Measurements from ENCODE around the gene RBM10. TPM values are rescaled to one million over a fixed set of nuclear protein-coding genes. Genes with fewer than 3 reads are reported as not detected.

Gene RBM10
- total RNA-seq, 2 donors from 2014 or later, result 30.6 to 35.7 TPM

DNA sequence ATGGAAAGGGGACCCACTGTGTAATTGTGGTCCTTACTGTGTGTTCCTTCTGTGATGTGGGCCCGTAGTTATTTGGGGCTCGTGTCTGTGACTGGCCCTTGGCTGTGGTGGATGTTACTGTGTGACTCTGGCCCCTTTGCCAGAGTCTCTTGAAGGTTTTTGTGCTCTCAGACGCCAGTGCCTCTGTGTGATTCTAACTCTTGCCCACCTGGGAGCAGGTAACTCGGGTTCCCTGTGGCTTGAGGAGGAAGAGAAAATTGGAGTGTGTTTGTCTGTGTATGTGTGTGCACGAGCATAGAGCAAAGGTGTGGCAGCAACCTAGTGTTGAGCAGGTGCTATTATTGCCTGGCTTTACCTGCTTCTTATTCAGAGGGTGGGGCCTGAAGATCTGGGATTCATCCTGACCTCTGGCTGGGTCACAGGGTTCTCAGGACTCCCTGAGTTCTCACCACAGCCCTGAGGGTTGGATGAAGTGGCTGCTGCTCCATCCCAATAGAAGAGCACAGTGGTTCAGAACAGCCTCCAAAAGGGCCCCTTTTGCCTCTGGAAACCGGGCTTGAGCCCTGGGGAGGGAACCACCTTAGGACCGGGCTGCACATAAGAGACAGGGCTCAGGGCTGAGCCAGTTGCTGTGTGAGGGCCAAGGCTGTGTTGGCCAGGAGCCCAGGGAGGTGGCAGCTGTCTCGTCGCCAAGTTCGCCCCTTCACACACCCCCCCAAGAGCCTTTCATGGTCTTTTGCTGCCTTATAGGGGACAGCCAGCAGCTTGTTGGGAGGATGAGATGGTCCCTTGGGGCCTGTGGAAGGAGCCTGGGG lies 1.3 kb downstream of the RBM10 start:
- ATAC-seq (peak; percentile 60), DNase-seq (peak; percentile 27 to 53)
- intact Hi-C loops (cut with DNase I, micrococcal nuclease), result no loop called here

- DNase-seq (no peak), ATAC-seq (no peak)
- intact Hi-C loops (cut with DNase I, micrococcal nuclease), result no loop called here
These were observed 2.2 kb downstream of the RBM10 start for GRCh38 chrX:47146936-47147859.

DNA sequence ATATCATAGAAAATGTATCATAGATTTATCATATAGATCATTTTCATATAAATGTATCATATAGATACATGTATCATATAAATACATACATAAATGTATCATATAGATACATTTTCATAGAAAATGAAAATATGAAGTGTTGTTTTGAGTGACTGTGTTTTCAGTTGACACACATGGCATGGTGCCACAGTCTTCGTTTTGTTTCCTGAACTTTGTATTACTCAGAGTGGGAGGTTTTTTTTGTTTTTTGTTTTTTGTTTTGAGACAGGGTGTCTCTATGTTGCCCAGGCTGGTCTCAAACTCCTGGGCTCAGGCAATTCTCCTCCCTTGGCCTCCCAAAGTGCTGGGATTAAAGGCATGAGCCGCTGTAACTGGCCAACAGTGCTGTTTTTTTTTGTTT lies 3.9 kb downstream of the RBM10 start:
- intact Hi-C loops (cut with DNase I, micrococcal nuclease), result no loop called here
- DNase-seq (no peak), ATAC-seq (no peak)

GRCh38 chrX:47151435-47151834 lies 6.4 kb downstream of the RBM10 start:
- DNase-seq (no peak), ATAC-seq (no peak)
- intact Hi-C loops (cut with DNase I, micrococcal nuclease), result no loop called here

DNA sequence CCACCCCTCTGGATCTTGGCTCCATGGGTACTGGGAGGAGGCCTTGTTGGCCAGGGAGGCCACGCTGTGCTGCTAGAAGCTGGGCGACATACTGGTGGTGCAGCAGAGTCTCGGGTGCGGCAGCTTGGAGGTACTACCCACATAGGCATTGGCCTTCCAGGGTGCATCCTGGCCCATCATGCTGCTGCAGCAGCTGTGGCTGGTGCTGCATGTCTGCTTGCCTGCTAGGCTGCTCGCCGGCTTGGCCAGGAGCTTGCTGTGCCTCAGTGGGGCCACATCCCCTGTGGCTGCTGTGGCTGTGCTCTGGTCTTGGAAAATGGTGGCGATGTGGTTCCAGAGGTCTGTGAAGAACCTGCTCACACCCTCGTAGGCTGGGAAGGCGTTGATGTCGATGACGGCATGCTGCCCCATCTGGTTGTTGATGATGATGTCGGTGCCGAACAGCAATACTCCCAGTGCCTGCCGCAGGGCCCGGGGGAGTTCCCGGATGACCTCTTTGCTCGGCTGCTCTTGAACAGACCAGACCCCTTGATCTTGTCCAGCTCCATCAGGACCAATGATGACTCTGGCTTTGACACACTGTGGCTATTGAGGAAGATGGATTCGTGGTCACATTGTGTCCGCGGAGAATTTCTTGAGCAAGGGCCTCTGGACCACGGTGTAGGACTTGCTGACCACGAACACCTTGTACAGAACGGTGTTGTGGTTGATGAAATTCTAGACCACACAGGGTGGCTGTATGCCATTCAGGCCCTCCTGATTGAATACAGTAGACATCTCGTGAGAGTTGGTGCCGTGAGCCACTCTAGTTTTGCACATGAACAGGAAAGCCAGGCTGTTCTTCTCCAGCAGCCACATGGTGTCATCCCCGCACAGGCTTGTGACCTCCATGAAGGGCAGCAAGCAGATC lies 11.8 kb downstream of the RBM10 start:
- no peak for ATAC-seq
- intact Hi-C loops (cut with DNase I, micrococcal nuclease), result no loop called here
- no peak for DNase-seq

DNA sequence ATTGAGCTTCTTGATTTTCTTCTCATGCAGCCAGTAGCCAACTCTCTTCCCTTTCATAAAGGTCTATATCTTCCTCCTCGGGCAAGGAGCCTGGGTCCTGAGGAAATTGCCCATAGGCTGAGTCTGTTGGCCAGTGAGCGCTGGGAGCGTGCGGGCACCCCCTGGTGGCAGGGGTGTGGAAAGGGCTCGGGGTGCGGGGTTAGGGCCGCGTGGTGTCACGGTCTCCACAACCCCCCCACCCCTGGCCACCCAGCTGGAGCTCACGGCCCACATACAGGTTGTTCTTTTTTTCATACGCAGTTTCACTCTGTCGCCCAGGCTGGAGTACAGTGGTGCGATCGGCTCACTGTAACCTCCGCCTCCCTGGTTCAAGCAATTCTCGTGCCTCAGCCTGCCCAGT lies 13.1 kb downstream of the RBM10 start:
- ATAC-seq (no peak), DNase-seq (no peak)
- intact Hi-C loops (cut with DNase I, micrococcal nuclease), result no loop called here

DNA sequence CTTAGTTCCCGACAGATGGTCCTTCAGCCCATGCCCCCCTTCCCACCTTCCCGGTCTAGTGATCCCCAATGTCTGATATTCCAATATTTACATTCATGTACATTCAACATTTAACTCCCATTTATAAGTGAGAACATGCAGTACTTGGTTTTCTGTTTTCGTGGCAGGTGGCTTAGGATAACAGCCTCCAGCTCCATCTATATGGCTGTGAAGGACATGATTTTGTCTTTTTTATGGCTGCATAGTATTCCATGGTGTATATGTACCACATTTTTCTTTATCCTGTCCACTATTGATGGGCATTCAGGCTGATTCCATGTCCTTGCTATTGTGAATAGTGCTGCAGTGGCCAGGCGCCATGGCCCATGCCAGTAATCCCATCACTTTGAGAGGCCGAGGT lies 13.8 kb downstream of the RBM10 start:
- ATAC-seq (no peak), DNase-seq (no peak)
- intact Hi-C loops (cut with DNase I, micrococcal nuclease), result no loop called here

GRCh38 chrX:47160781-47161180 lies 15.8 kb downstream of the RBM10 start:
- DNase-seq (no peak), ATAC-seq (no peak)
- intact Hi-C loops (cut with DNase I, micrococcal nuclease), result no loop called here

- DNase-seq, result no peak
- intact Hi-C loops (cut with DNase I, micrococcal nuclease), result no loop called here
- no peak for ATAC-seq
These were observed 18.0 kb downstream of the RBM10 start for GRCh38 chrX:47162927-47163583.

DNA sequence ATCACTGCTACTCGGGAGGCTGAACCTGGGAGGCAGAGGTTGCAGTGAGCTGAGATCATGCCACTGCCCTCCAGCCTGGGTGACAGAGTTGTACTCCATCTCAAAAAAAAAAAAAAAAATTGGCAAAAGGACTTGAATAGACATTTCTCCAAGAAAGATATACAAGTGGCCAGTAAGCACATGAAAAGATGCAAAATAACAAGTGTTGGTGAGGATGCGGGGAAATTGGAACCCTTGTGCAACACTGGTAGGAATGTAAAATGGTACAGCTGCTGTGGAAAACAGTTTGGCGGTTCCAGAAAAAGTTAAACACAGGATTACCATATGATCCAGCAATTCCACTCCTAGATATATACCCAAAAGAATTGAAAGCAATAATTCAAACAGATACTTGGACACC lies 19.4 kb downstream of the RBM10 start:
- DNase-seq, result no peak
- intact Hi-C loops (cut with DNase I, micrococcal nuclease), result no loop called here
- ATAC-seq, result no peak

GRCh38 chrX:47166126-47166525 lies 21.1 kb downstream of the RBM10 start:
- no peak for ATAC-seq
- intact Hi-C loops (cut with DNase I, micrococcal nuclease), result no loop called here

GRCh38 chrX:47168495-47169073 lies 23.6 kb downstream of the RBM10 start:
- intact Hi-C loops (cut with DNase I, micrococcal nuclease), result no loop called here
- no peak for DNase-seq

More at GRCh38 chrX:47166126-47166525, 21.1 kb downstream of the RBM10 start:
- no peak for DNase-seq

GRCh38 chrX:47169273-47169672 lies 24.3 kb downstream of the RBM10 start:
- intact Hi-C loops (cut with DNase I, micrococcal nuclease), result no loop called here
- ATAC-seq (no peak), DNase-seq (no peak)

More at GRCh38 chrX:47168495-47169073, 23.6 kb downstream of the RBM10 start:
- no peak for ATAC-seq

GRCh38 chrX:47169726-47170515 lies 24.9 kb downstream of the RBM10 start:
- ATAC-seq (peak; percentile 14), DNase-seq (no peak)
- intact Hi-C loops (cut with DNase I, micrococcal nuclease), result no loop called here

DNA sequence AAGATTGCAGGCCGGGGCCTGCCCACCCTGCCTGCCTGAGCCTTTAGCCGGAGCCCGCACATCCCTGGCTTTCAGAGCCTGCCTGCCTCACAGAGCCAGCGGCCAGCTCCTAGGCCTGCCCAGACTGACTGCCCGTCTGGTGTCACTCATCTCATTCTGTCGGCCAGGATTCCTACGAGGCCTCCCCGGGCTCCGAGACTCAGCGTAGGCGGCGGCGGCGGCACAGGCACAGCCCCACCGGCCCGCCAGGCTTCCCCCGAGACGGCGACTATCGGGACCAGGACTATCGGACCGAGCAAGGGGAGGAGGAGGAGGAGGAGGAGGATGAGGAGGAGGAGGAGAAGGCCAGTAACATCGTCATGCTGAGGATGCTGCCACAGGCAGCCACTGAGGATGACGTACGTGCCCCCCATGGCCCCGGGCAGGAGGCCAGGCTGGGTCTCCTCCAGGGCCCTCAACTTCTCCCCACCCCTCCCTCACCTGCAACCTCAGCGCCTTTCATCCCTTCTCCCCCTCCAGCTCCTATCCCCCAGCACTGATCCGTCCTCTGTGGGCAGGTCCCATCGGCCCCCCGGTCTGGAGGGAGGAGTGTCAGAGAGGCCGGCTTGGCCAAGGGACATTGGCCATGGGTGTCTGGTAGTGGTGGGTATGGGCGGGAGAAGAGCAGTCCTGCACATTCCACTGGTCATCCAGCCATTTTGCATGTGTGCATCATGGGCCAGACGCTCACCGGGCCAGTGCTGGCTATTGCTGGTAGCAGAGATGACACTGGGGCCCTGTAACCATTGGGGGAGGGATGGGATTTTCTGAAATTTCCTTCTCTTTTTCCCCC lies 26.1 kb downstream of the RBM10 start:
- ATAC-seq, result no peak
- intact Hi-C loops (cut with DNase I, micrococcal nuclease), result no loop called here
- no peak for DNase-seq

- DNase-seq (no peak), ATAC-seq (no peak)
- intact Hi-C loops (cut with DNase I, micrococcal nuclease), result no loop called here
These were observed 27.0 kb downstream of the RBM10 start for GRCh38 chrX:47171996-47172395.

- DNase-seq (no peak), ATAC-seq (no peak)
- intact Hi-C loops (cut with DNase I, micrococcal nuclease), result no loop called here
These were observed 27.5 kb downstream of the RBM10 start for GRCh38 chrX:47172549-47172948.
